Glomerular endothelial cell (primary cell): Measurements from ENCODE around the gene HSP90AB1. TPM values are rescaled to one million over a fixed set of nuclear protein-coding genes. Genes with fewer than 3 reads are reported as not detected.

ENCODE experiments used
- DNase-seq: peaks from one replicate; pipeline ENCODE4 v3.0.0-alpha.2; 2011; ENCODE audit warnings: low read depth, low spot score; ENCODE audit errors: extremely low read depth
- total RNA-seq: library from RNA; depleted of rRNA; stranded (reverse); fragments of >200 nt; gene quantifications from 2 replicates; pipeline ENCODE4 v1.2.3, GENCODE V29; 2015

The HSP90AB1 gene
- 1,001 and 1,125 TPM in 2 replicates for total RNA-seq

GRCh38 chr6:44246663-44247337 is at the start of gene HSP90AB1:
TSS of gene HSP90AB1 (plus strand) at chr6:44247101. CDS start at chr6:44248630, 1,529 bp downstream.
- DNase-seq = peak; percentile 81

GRCh38 chr6:44198684-44199083 is 48.2 kb upstream of the HSP90AB1 start:
- no peak for DNase-seq

GRCh38 chr6:44199883-44200282 is 47.0 kb upstream of the HSP90AB1 start:
- DNase-seq = no peak

GRCh38 chr6:44201200-44201599 is 45.7 kb upstream of the HSP90AB1 start:
- DNase-seq = no peak

- DNase-seq = no peak
Measured at GRCh38 chr6:44201638-44202303, 45.1 kb upstream of the HSP90AB1 start.

- no peak for DNase-seq
Measured at GRCh38 chr6:44202332-44202971, 44.4 kb upstream of the HSP90AB1 start.

- DNase-seq = no peak
Measured at GRCh38 chr6:44202972-44203750, 43.7 kb upstream of the HSP90AB1 start.

- no peak for DNase-seq
Measured at GRCh38 chr6:44203955-44204354, 42.9 kb upstream of the HSP90AB1 start.

- DNase-seq = no peak
Measured at GRCh38 chr6:44207966-44208365, 38.9 kb upstream of the HSP90AB1 start.

- DNase-seq = no peak
Measured at GRCh38 chr6:44211284-44211683, 35.6 kb upstream of the HSP90AB1 start.

GRCh38 chr6:44214307-44214706 is 32.6 kb upstream of the HSP90AB1 start:
- DNase-seq = no peak

- no peak for DNase-seq
Measured at GRCh38 chr6:44216677-44217331, 30.1 kb upstream of the HSP90AB1 start, which contains the start of gene MYMX. TSS of gene MYMX (plus strand) at chr6:44216926. CDS start at chr6:44217472, 546 bp downstream.

GRCh38 chr6:44217332-44218143 is 29.4 kb upstream of the HSP90AB1 start:
- no peak for DNase-seq

- no peak for DNase-seq
Measured at GRCh38 chr6:44219053-44219814, 27.7 kb upstream of the HSP90AB1 start.

- no peak for DNase-seq
Measured at GRCh38 chr6:44219815-44220784, 26.8 kb upstream of the HSP90AB1 start.

GRCh38 chr6:44220913-44221290 is 26.0 kb upstream of the HSP90AB1 start:
- no peak for DNase-seq

GRCh38 chr6:44221291-44221960 is 25.5 kb upstream of the HSP90AB1 start:
- DNase-seq = peak; percentile 54
